KMS-11 (cell line): ENCODE results near the gene SLC38A1.
"Not testable (repeated sequence)": the region's sequence is repeated elsewhere in the genome, so short reads cannot be mapped to it uniquely, and the experiment has no call there.

Experiments used
- H2AFZ ChIP-seq: fragments of 200-600 bp; sonication (generic); 2 replicates; pipeline ENCODE4 v1.6.1; 2016; ENCODE audit warnings: antibody characterized with exemption, mixed run types, low read depth
- H3K27ac ChIP-seq: fragments of 200-600 bp; sonication (generic); 2 replicates; pipeline ENCODE4 v1.6.1; 2016; ENCODE audit warnings: mild to moderate bottlenecking, mixed run types
- H3K27me3 ChIP-seq: fragments of 200-600 bp; sonication (generic); 2 replicates; pipeline ENCODE4 v1.6.1; 2017; ENCODE audit warnings: mild to moderate bottlenecking, low read depth, mixed run types, moderate library complexity; ENCODE audit not compliant: insufficient read depth
- H3K36me3 ChIP-seq: fragments of 200-600 bp; sonication (generic); 2 replicates; pipeline ENCODE4 v1.6.1; 2017; ENCODE audit warnings: mild to moderate bottlenecking, mixed run types; ENCODE audit not compliant: insufficient read depth
- H3K4me1 ChIP-seq: fragments of 200-600 bp; sonication (generic); 2 replicates; pipeline ENCODE4 v1.6.1; 2016; ENCODE audit warnings: mild to moderate bottlenecking, low read depth, mixed run types; ENCODE audit not compliant: poor library complexity, severe bottlenecking
- H3K4me2 ChIP-seq: fragments of 200-600 bp; sonication (generic); 2 replicates; pipeline ENCODE4 v1.7.0; 2016; ENCODE audit warnings: mild to moderate bottlenecking, mixed run types
- H3K4me3 ChIP-seq: fragments of 200-600 bp; sonication (generic); IDR thresholded peaks from 2 replicates; pipeline ENCODE4 v1.6.1; 2017; ENCODE audit warnings: low read depth, low read length, mixed read lengths; ENCODE audit not compliant: insufficient read depth
- H3K79me2 ChIP-seq: fragments of 200-600 bp; sonication (generic); 2 replicates; pipeline ENCODE4 v1.6.1; 2016; ENCODE audit warnings: low read depth, mixed run types; ENCODE audit not compliant: insufficient read depth
- H3K9ac ChIP-seq: fragments of 200-600 bp; sonication (generic); 2 replicates; pipeline ENCODE4 v1.6.1; 2016; ENCODE audit warnings: mild to moderate bottlenecking, mixed run types
- H4K20me1 ChIP-seq: fragments of 200-600 bp; sonication (generic); 2 replicates; pipeline ENCODE4 v1.6.1; 2016; ENCODE audit warnings: mild to moderate bottlenecking, mixed run types; ENCODE audit not compliant: insufficient read depth
- CTCF ChIP-seq: fragments of 200-600 bp; sonication (generic); conservative IDR thresholded peaks from 2 replicates; pipeline ENCODE4 v1.6.1; 2017; ENCODE audit warnings: low read depth, mild to moderate bottlenecking, antibody characterized with exemption, low read length, moderate library complexity, mixed read lengths

The SLC38A1 gene

GRCh38 chr12:46201284-46201789 is 67.5 kb downstream of the SLC38A1 start:
- no peaks in the 10 kb centered on the region for H3K27me3 ChIP-seq
- no peak overlapping the region for H2AFZ ChIP-seq
- no peak for TF ChIP-seq CTCF
- no peaks in the 10 kb centered on the region for H4K20me1 ChIP-seq
- H3K4me2 ChIP-seq: 0 out of 2 replicates have a peak overlapping the region, but pooled peaks have one; percentile 1
- H3K79me2 ChIP-seq: no peaks in the 10 kb centered on the region
- H3K27ac ChIP-seq: no peak overlapping the region
- H3K4me3 ChIP-seq: no peak overlapping the region
- H3K36me3 ChIP-seq: peaks cover 55% of the 10 kb centered on the region; the same call in 1 of the 2 replicates
- H3K9ac ChIP-seq: no peak overlapping the region
- peaks cover 25% of the 10 kb centered on the region for H3K4me1 ChIP-seq

GRCh38 chr12:46200551-46200950 is 68.3 kb downstream of the SLC38A1 start:
- Histone ChIP-seq H3K4me3 (no peak overlapping the region), H4K20me1 (no peaks in the 10 kb centered on the region), H3K36me3 (peaks cover 58% of the 10 kb centered on the region; the same call in 1 of the 2 replicates), H3K27me3 (no peaks in the 10 kb centered on the region), H3K4me1 (peaks cover 25% of the 10 kb centered on the region), H3K4me2 (0 out of 2 replicates have a peak overlapping the region, but pooled peaks have one; percentile 1), H3K79me2 (no peaks in the 10 kb centered on the region), H2AFZ (no peak overlapping the region), H3K27ac (no peak overlapping the region), H3K9ac (no peak overlapping the region)
- TF ChIP-seq CTCF: no peak

GRCh38 chr12:46198913-46199312 is 69.9 kb downstream of the SLC38A1 start:
- Histone ChIP-seq H3K4me1 (peaks cover 25% of the 10 kb centered on the region), H3K4me3 (no peak overlapping the region), H4K20me1 (no peaks in the 10 kb centered on the region), H3K27ac (no peak overlapping the region), H3K79me2 (no peaks in the 10 kb centered on the region), H2AFZ (no peak overlapping the region), H3K27me3 (no peaks in the 10 kb centered on the region), H3K4me2 (no peak overlapping the region), H3K9ac (no peak overlapping the region), H3K36me3 (peaks cover 43% of the 10 kb centered on the region; the same call in 1 of the 2 replicates)
- TF ChIP-seq CTCF: no peak

- H3K27ac ChIP-seq: no peak overlapping the region
- H3K4me2 ChIP-seq: no peak overlapping the region
- H3K4me1 ChIP-seq: peaks cover 25% of the 10 kb centered on the region
- no peaks in the 10 kb centered on the region for H4K20me1 ChIP-seq
- peaks cover 34% of the 10 kb centered on the region; the same call in 1 of the 2 replicates for H3K36me3 ChIP-seq
- H3K9ac ChIP-seq: no peak overlapping the region
- H3K27me3 ChIP-seq: no peaks in the 10 kb centered on the region
- H3K4me3 ChIP-seq: no peak overlapping the region
- no peaks in the 10 kb centered on the region for H3K79me2 ChIP-seq
- TF ChIP-seq CTCF: no peak
- H2AFZ ChIP-seq: no peak overlapping the region
Observed at GRCh38 chr12:46197883-46198282, 71.0 kb downstream of the SLC38A1 start.

- not testable (repeated sequence) for H2AFZ ChIP-seq, H3K27me3 ChIP-seq, H3K79me2 ChIP-seq, H3K4me1 ChIP-seq, H3K9ac ChIP-seq, H3K36me3 ChIP-seq, H3K4me2 ChIP-seq, H3K4me3 ChIP-seq, H3K27ac ChIP-seq, H4K20me1 ChIP-seq
Observed at GRCh38 chr12:46190533-46190932, 78.3 kb downstream of the SLC38A1 start.
